ENCODE measurements around the gene EML6. TPM values are rescaled to one million over a fixed set of nuclear protein-coding genes. Genes with fewer than 3 reads are reported as not detected.
A peak's percentile ranks its signal among the peaks of the same experiment; 100 is the strongest.

EML6 gene
- total RNA-seq, 1 donor = 1.1 TPM

DNA sequence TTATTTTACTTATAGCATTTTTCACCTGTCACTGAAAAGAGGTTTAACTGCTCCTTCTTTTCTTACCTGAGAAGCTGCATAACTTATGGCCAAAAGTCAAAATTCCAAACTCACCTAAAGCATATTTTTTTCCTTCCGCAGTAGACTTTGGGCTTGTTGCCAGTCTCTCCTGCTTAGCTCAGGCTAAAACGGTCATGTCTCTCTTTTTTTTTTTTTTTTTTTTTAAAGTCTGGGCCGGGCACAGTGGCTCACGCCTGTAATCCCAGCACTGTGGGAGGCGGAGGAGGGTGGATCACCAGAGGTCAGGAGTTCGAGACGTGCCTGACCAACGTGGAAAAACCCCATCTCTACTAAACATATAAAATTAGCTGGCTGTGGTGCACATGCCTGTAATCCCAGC, 213.3 kb downstream of the EML6 start:
- H3K79me2 ChIP-seq (ENCODE audit: insufficient read depth, low read length) = no peaks in the 10 kb centered on the region
- H2AFZ ChIP-seq (ENCODE audit: low read length) = no peak overlapping the region
- no peaks in the 10 kb centered on the region for H3K4me1 ChIP-seq (ENCODE audit: insufficient read depth, low read length)
- no peaks in the 10 kb centered on the region for H3K36me3 ChIP-seq (ENCODE audit: insufficient read depth, low read length)
- DNase-seq (ENCODE audit: insufficient read length, low spot score, missing footprints) = no peak
- H3K27me3 ChIP-seq (ENCODE audit: insufficient read depth, low read length) = no peaks in the 10 kb centered on the region
- peak overlapping the region; percentile 7 for H3K4me2 ChIP-seq (ENCODE audit: insufficient read depth, low read length)
- H4K20me1 ChIP-seq (ENCODE audit: insufficient read depth, low read length) = no peaks in the 10 kb centered on the region
- H3K4me3 ChIP-seq (ENCODE audit: insufficient read depth, low read length) = no peak overlapping the region
- no peaks in the 10 kb centered on the region for H3K9me3 ChIP-seq (ENCODE audit: low read depth, low read length)
- no peak for TF ChIP-seq CTCF (IDR thresholded peaks at IDR 0.05; ENCODE audit: extremely low read depth, low read depth, low read length)
- H3K27ac ChIP-seq (ENCODE audit: low read depth, low read length) = no peak overlapping the region

DNA sequence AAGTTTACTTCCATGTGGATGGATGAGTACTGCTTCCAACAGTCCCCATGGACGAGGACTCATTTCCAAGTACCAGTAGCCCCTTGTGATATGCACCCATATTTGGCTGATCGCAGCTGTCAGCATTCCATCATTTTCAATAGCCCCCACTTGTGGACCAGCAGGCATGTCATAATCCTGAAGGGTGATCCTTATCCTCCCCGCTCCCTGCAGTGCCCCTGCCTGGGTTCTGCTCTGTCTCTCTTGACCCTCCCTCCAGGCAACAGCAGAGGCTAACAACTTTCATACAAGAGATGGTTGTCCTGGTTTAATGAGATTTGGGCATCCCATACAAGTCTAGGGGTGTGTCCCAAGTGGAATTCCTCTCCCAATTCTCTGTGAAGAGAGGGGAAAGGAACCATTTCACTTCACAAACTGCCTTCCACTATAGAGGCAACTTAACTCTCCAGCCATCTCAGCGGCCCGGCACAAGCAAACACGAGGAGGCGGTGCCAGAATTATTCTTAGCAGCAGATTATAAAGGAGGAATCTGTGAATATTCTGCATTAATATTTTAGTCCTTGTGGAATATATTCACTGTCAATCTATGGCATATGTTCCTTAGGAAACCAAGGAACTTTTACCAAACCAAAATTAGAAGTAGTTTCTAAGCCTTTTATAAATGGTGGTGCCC, 216.1 kb downstream of the EML6 start:
- no peaks in the 10 kb centered on the region for H3K36me3 ChIP-seq (ENCODE audit: insufficient read depth, low read length)
- H3K4me2 ChIP-seq (ENCODE audit: insufficient read depth, low read length) = no peak overlapping the region
- no peak overlapping the region for H3K27ac ChIP-seq (ENCODE audit: low read depth, low read length)
- H3K79me2 ChIP-seq (ENCODE audit: insufficient read depth, low read length) = no peaks in the 10 kb centered on the region
- H2AFZ ChIP-seq (ENCODE audit: low read length) = no peak overlapping the region
- no peaks in the 10 kb centered on the region for H3K27me3 ChIP-seq (ENCODE audit: insufficient read depth, low read length)
- no peaks in the 10 kb centered on the region for H3K4me1 ChIP-seq (ENCODE audit: insufficient read depth, low read length)
- DNase-seq (ENCODE audit: insufficient read length, low spot score, missing footprints) = no peak
- TF ChIP-seq CTCF (IDR thresholded peaks at IDR 0.05; ENCODE audit: extremely low read depth, low read depth, low read length) = no peak
- H4K20me1 ChIP-seq (ENCODE audit: insufficient read depth, low read length) = no peaks in the 10 kb centered on the region
- no peak overlapping the region for H3K4me3 ChIP-seq (ENCODE audit: insufficient read depth, low read length)
- no peaks in the 10 kb centered on the region for H3K9me3 ChIP-seq (ENCODE audit: low read depth, low read length)

GRCh38 chr2:54940723-54941122, 217.3 kb downstream of the EML6 start:
- no peak for TF ChIP-seq CTCF (IDR thresholded peaks at IDR 0.05; ENCODE audit: extremely low read depth, low read depth, low read length)
- no peaks in the 10 kb centered on the region for H3K36me3 ChIP-seq (ENCODE audit: insufficient read depth, low read length)
- DNase-seq (ENCODE audit: insufficient read length, low spot score, missing footprints) = no peak

DNA sequence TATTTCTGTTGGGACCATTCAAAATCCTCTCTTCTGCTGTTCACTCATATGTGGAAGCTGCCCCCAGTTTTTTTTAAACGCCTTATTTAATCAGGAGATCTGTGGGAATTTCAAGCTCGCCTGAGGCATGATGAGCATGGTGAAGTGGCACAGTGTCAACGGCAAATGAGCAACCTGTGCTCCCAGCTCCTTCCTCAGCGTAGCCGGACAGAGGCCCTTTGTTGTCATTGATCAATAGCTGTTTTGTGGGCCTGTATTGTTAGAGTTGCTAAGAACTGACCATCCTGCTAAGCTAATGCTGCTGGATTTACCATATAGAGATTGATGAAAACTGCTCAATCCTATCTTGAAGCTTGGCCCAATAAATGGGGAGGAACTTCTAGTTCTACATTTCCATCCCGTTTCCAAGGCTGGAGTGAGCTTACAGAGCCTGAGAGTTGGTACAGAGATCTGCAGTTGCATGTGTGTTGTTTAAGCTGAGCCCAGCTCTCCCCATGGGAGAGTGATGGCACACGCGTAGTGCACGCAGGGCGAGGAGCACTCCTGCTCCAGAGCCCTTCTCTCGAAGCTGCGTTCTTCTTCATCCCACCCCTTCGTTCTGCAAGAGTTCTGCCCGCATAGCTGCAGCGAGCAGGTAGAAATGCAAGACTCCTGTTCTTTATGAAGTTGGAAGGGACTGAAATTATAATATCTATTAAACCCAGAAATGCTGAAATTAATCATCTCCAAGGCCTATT, 218.0 kb downstream of the EML6 start:
- DNase-seq (ENCODE audit: insufficient read length, low spot score, missing footprints) = no peak
- peaks cover 12% of the 10 kb centered on the region for H3K4me1 ChIP-seq (ENCODE audit: insufficient read depth, low read length)
- no peaks in the 10 kb centered on the region for H3K9me3 ChIP-seq (ENCODE audit: low read depth, low read length)
- no peak overlapping the region for H3K4me2 ChIP-seq (ENCODE audit: insufficient read depth, low read length)
- no peak overlapping the region for H3K4me3 ChIP-seq (ENCODE audit: insufficient read depth, low read length)
- TF ChIP-seq CTCF (IDR thresholded peaks at IDR 0.05; ENCODE audit: extremely low read depth, low read depth, low read length) = no peak
- no peaks in the 10 kb centered on the region for H3K36me3 ChIP-seq (ENCODE audit: insufficient read depth, low read length)
- no peaks in the 10 kb centered on the region for H4K20me1 ChIP-seq (ENCODE audit: insufficient read depth, low read length)
- H3K79me2 ChIP-seq (ENCODE audit: insufficient read depth, low read length) = no peaks in the 10 kb centered on the region
- no peaks in the 10 kb centered on the region for H3K27me3 ChIP-seq (ENCODE audit: insufficient read depth, low read length)
- H3K27ac ChIP-seq (ENCODE audit: low read depth, low read length) = no peak overlapping the region
- H2AFZ ChIP-seq (ENCODE audit: low read length) = no peak overlapping the region

More at GRCh38 chr2:54940723-54941122, 217.3 kb downstream of the EML6 start:
- Histone ChIP-seq H3K4me1 (ENCODE audit: insufficient read depth, low read length) (peaks cover 6% of the 10 kb centered on the region), H3K27ac (ENCODE audit: low read depth, low read length) (no peak overlapping the region), H3K79me2 (ENCODE audit: insufficient read depth, low read length) (no peaks in the 10 kb centered on the region), H3K27me3 (ENCODE audit: insufficient read depth, low read length) (no peaks in the 10 kb centered on the region), H2AFZ (ENCODE audit: low read length) (no peak overlapping the region), H3K9me3 (ENCODE audit: low read depth, low read length) (no peaks in the 10 kb centered on the region), H4K20me1 (ENCODE audit: insufficient read depth, low read length) (no peaks in the 10 kb centered on the region), H3K4me3 (ENCODE audit: insufficient read depth, low read length) (no peak overlapping the region), H3K4me2 (ENCODE audit: insufficient read depth, low read length) (no peak overlapping the region)
